Prostate gland (tissue), 2 donors: ENCODE data around the gene SLC28A3. TPM values are rescaled to one million over a fixed set of nuclear protein-coding genes. Genes with fewer than 3 reads are reported as not detected.

Experiments
- DNase-seq: peaks from one replicate; pipeline ENCODE4 v3.0.0-alpha.2; 2019; ENCODE audit warnings: low spot score
- H3K27ac ChIP-seq, 2 donors: fragments of 200-600 bp; sonication (generic); 2 replicates each; pipeline ENCODE4 v1.5.1; 2017 to 2019
- H3K27me3 ChIP-seq: fragments of 200-600 bp; sonication (generic); replicated peaks from 2 replicates; pipeline ENCODE4 v1.5.1; 2019; ENCODE audit not compliant: insufficient read depth
- H3K36me3 ChIP-seq, 2 donors: fragments of 200-600 bp; sonication (generic); 1 replicate in 1 of 2; 2 replicates in 1 of 2; pipeline versions ENCODE4 v1.5.1 to v1.8.1; 2017 to 2019
- H3K4me1 ChIP-seq: fragments of 200-600 bp; sonication (generic); replicated peaks from 2 replicates; pipeline ENCODE4 v1.5.1; 2019
- H3K4me3 ChIP-seq, 2 donors: fragments of 200-600 bp; sonication (generic); 2 replicates each; pipeline ENCODE4 v1.5.1; 2017 to 2019
- H3K9me3 ChIP-seq: fragments of 200-600 bp; sonication (generic); 2 replicates; pipeline ENCODE4 v1.5.1; 2017
- POLR2A ChIP-seq: fragments of 450-650 bp; IDR thresholded peaks from one replicate; pipeline ENCODE4 v1.6.1; 2016; ENCODE audit warnings: antibody characterized with exemption, mild to moderate bottlenecking
- POLR2AphosphoS5 ChIP-seq: sonication (generic); formaldehyde crosslinking; IDR thresholded peaks from one replicate; pipeline ENCODE4 v1.6.1; 2017; ENCODE audit warnings: antibody characterized with exemption
- WGBS: methylation state at CpG from one replicate; pipeline ENCODE4 v1.1.5; 2018; 5-methylcytosine and 5-hydroxymethylcytosine counted together
- intact Hi-C: fragments of 100-400 bp; cut with DNase I; formaldehyde crosslinking; loops from one replicate; pipeline ENCODE4 v1.14.2; 2022
- total RNA-seq, 2 donors: library from RNA; depleted of rRNA; stranded (reverse); fragments of >200 nt; gene quantifications; one replicate each; pipeline ENCODE4 v1.1.0, GENCODE V29; 2016
- TF ChIP-seq, protein P1 (sequence below), 4 experiments: fragments of 200-600 bp in 2 of 4; fragments of 450-650 bp in 2 of 4; sonication (generic) in 2 of 4; IDR thresholded peaks; 1 replicate in 3 of 4; 2 replicates in 1 of 4; pipeline ENCODE4 v1.5.1; 2016 to 2019; ENCODE audit warnings: antibody characterized with exemption in 4 of 4, mild to moderate bottlenecking in 2 of 4, moderate library complexity in 2 of 4

Gene SLC28A3
- total RNA-seq, 2 donors from 2014 or later = 0.23 TPM; not detected in 1

GRCh38 chr9:84264307-84265029 is 76.1 kb downstream of the SLC28A3 start:
- intact Hi-C loops = loop anchor here (5.0 to 10.0 kb wide), 3 partner anchors 90 to 447 kb away; partner anchors contain the start of genes GKAP1 and KIF27
- WGBS = 71% methylated on average over 3 of the region's 3 CpGs
- Histone ChIP-seq H3K27ac (no peak overlapping the region), H3K36me3 (no peaks in the 10 kb centered on the region), H3K27me3 (no peaks in the 10 kb centered on the region), H3K9me3 (no peaks in the 10 kb centered on the region), H3K4me3 (no peak overlapping the region), H3K4me1 (no peaks in the 10 kb centered on the region)
- no peak for DNase-seq
- TF ChIP-seq, protein P1, sequence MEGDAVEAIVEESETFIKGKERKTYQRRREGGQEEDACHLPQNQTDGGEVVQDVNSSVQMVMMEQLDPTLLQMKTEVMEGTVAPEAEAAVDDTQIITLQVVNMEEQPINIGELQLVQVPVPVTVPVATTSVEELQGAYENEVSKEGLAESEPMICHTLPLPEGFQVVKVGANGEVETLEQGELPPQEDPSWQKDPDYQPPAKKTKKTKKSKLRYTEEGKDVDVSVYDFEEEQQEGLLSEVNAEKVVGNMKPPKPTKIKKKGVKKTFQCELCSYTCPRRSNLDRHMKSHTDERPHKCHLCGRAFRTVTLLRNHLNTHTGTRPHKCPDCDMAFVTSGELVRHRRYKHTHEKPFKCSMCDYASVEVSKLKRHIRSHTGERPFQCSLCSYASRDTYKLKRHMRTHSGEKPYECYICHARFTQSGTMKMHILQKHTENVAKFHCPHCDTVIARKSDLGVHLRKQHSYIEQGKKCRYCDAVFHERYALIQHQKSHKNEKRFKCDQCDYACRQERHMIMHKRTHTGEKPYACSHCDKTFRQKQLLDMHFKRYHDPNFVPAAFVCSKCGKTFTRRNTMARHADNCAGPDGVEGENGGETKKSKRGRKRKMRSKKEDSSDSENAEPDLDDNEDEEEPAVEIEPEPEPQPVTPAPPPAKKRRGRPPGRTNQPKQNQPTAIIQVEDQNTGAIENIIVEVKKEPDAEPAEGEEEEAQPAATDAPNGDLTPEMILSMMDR (IDR thresholded peaks at IDR 0.05) = no peak
- TF ChIP-seq POLR2AphosphoS5 = no peak
- no peak for TF ChIP-seq POLR2A

DNA sequence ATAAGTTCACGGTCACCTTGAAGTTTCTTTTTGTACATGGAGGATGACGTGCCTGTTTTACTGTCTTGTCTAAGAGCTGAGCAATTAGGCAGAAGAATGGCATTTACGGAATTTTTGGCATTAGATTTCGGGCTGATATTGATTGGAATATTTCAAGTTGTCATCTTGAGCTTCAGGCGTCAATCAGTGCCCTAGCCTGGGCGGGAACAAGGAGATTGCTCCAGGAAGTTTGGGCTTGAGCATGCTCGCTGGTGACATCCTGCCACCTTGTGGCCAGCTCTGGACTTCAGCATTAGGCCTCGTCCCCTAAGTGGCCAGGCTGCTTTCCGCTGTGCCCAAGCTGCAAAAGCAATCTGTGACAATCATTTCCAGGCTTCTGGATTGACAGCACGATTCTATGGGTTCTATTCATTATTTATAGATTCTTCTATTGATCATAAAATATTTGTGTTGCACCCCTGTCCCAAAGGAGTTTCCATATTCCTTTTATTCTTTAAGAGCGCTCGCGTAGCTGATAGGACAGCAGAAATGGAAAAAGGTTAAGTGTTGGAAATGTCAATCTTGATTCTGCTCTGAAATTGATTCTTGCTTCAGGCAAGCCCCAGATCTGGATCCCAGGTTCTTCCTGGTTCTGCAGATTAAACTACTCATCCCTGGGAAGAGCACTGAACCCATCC is 79.3 kb downstream of the SLC28A3 start:
- intact Hi-C loops = loop anchor here (1.0 to 10.0 kb wide), 4 partner anchors 86 to 444 kb away; partner anchors contain the start of genes GKAP1 and KIF27
- no peak overlapping the region for H3K4me3 ChIP-seq
- WGBS = 31% methylated on average over 13 of the region's 13 CpGs

GRCh38 chr9:84258371-84258770 is 82.2 kb downstream of the SLC28A3 start:
- no peak for DNase-seq
- intact Hi-C loops = no loop called here
- no peak overlapping the region for H3K27ac ChIP-seq
- H3K27me3 ChIP-seq = no peaks in the 10 kb centered on the region
- H3K9me3 ChIP-seq = no peaks in the 10 kb centered on the region
- 63% methylated on average over 9 of the region's 9 CpGs for WGBS
- no peak overlapping the region for H3K4me3 ChIP-seq
- H3K4me1 ChIP-seq = no peaks in the 10 kb centered on the region
- TF ChIP-seq, protein P1 (IDR thresholded peaks at IDR 0.05) = no peak
- TF ChIP-seq POLR2A = no peak
- TF ChIP-seq POLR2AphosphoS5 = no peak
- H3K36me3 ChIP-seq = no peaks in the 10 kb centered on the region

More for the DNA sequence above, 79.3 kb downstream of the SLC28A3 start:
- Histone ChIP-seq H3K9me3 (no peaks in the 10 kb centered on the region), H3K36me3 (no peaks in the 10 kb centered on the region), H3K4me1 (no peaks in the 10 kb centered on the region), H3K27me3 (no peaks in the 10 kb centered on the region), H3K27ac (no peak overlapping the region)
- peak; percentile 77 for DNase-seq
- TF ChIP-seq POLR2A = no peak
- TF ChIP-seq, protein P1 (IDR thresholded peaks at IDR 0.05) = peak; percentile 62 to 87 (median 87)
- peak; percentile 46 for TF ChIP-seq POLR2AphosphoS5

DNA sequence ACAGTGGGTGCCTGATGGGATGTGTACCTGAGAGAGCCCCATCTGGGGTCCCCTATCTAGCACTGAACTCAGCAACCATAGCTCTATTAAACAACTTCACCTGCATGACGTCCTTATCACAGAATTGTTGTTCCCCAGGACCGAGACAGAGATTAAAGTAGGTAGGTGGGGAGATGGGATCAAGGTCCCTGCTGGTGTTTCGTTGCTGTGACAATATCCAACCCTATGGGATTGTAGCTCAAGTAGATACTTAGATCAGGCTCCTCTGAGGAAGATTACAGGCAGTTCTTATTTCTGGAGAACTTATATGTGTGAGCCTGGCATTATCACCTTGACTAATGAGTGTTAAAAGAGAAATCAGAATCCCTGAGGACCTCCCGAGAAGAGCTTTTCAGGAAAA is 84.9 kb downstream of the SLC28A3 start:
- Histone ChIP-seq H3K4me1 (no peaks in the 10 kb centered on the region), H3K9me3 (no peaks in the 10 kb centered on the region), H3K36me3 (no peaks in the 10 kb centered on the region), H3K4me3 (no peak overlapping the region), H3K27me3 (no peaks in the 10 kb centered on the region), H3K27ac (no peak overlapping the region)
- DNase-seq = no peak
- TF ChIP-seq, protein P1 (IDR thresholded peaks at IDR 0.05) = no peak
- no peak for TF ChIP-seq POLR2A
- TF ChIP-seq POLR2AphosphoS5 = no peak
- 82% methylated on average over 4 of the region's 4 CpGs for WGBS
- intact Hi-C loops = no loop called here
